Tibial nerve (tissue), 4 donors: ENCODE data around the gene COL6A3.

Source experiments
- EP300 ChIP-seq, 2 donors: sonication (generic); formaldehyde crosslinking; IDR thresholded peaks; one replicate each; pipeline ENCODE4 v1.6.1; 2017; ENCODE audit warnings: antibody characterized with exemption in 2 of 2, mild to moderate bottlenecking in 1 of 2
- POLR2A ChIP-seq, 2 donors: fragments of 450-650 bp; IDR thresholded peaks; one replicate each; pipeline ENCODE4 v1.6.1; 2017; ENCODE audit warnings: antibody characterized with exemption in 2 of 2, mild to moderate bottlenecking in 2 of 2, moderate library complexity in 2 of 2
- TF ChIP-seq, protein P1 (sequence below), 5 experiments: fragments of 200-600 bp in 3 of 5; fragments of 450-650 bp in 2 of 5; sonication (generic) in 3 of 5; IDR thresholded peaks; one replicate each; pipeline ENCODE4 v1.5.1; 2016 to 2019; ENCODE audit warnings: antibody characterized with exemption in 5 of 5, mild to moderate bottlenecking in 3 of 5, moderate library complexity in 2 of 5

DNA sequence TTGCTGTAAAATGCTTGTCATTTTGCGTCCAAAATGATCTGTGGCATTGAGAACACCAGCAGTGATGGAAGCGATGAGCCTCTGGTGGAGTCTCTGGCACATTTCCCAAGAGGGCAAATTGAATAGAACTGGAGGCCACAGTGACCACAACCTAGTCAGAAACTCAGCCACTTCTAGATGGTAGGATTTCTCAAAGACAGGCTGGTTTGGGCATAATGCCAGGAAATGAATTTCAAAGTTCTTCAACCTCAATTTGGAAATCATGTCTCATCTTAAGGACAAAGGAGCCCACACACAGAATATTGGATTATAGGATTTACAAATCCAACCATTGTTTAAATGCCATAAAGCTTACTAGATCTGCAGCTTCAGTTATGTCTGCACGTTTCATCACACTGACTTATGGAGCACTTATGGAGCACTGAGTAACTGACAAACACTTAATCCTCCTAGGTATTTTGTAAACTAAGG, 132.1 kb downstream of the COL6A3 start:
- TF ChIP-seq POLR2A (IDR thresholded peaks at IDR 0.05), result no peak
- TF ChIP-seq, protein P1, sequence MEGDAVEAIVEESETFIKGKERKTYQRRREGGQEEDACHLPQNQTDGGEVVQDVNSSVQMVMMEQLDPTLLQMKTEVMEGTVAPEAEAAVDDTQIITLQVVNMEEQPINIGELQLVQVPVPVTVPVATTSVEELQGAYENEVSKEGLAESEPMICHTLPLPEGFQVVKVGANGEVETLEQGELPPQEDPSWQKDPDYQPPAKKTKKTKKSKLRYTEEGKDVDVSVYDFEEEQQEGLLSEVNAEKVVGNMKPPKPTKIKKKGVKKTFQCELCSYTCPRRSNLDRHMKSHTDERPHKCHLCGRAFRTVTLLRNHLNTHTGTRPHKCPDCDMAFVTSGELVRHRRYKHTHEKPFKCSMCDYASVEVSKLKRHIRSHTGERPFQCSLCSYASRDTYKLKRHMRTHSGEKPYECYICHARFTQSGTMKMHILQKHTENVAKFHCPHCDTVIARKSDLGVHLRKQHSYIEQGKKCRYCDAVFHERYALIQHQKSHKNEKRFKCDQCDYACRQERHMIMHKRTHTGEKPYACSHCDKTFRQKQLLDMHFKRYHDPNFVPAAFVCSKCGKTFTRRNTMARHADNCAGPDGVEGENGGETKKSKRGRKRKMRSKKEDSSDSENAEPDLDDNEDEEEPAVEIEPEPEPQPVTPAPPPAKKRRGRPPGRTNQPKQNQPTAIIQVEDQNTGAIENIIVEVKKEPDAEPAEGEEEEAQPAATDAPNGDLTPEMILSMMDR (IDR thresholded peaks at IDR 0.05), result no peak
- no peak for TF ChIP-seq EP300 (IDR thresholded peaks at IDR 0.05)
